ENCODE measurements around the gene GTPBP2. TPM values are rescaled to one million over a fixed set of nuclear protein-coding genes. Genes with fewer than 3 reads are reported as not detected.

The GTPBP2 gene
- total RNA-seq, 3 donors from 2014 or later, result 61.1 to 100 (median 82.1) TPM

- H3K36me3 ChIP-seq (ENCODE audit: low read depth), result no peaks in the 10 kb centered on the region
- no peak overlapping the region for H3K4me3 ChIP-seq
- intact Hi-C loops (cut with DNase I, micrococcal nuclease), result no loop called here
- no peaks in the 10 kb centered on the region for H3K9me3 ChIP-seq
- TF ChIP-seq, protein P1, sequence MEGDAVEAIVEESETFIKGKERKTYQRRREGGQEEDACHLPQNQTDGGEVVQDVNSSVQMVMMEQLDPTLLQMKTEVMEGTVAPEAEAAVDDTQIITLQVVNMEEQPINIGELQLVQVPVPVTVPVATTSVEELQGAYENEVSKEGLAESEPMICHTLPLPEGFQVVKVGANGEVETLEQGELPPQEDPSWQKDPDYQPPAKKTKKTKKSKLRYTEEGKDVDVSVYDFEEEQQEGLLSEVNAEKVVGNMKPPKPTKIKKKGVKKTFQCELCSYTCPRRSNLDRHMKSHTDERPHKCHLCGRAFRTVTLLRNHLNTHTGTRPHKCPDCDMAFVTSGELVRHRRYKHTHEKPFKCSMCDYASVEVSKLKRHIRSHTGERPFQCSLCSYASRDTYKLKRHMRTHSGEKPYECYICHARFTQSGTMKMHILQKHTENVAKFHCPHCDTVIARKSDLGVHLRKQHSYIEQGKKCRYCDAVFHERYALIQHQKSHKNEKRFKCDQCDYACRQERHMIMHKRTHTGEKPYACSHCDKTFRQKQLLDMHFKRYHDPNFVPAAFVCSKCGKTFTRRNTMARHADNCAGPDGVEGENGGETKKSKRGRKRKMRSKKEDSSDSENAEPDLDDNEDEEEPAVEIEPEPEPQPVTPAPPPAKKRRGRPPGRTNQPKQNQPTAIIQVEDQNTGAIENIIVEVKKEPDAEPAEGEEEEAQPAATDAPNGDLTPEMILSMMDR (IDR thresholded peaks at IDR 0.05), result no peak
- H3K4me1 ChIP-seq (ENCODE audit: low read depth), result no peaks in the 10 kb centered on the region
- no peak for DNase-seq
- no peak for ATAC-seq
These were observed 14.7 kb downstream of the GTPBP2 start for GRCh38 chr6:43614396-43614730.

- Histone ChIP-seq H3K9me3 (no peaks in the 10 kb centered on the region), H3K4me1 (ENCODE audit: low read depth) (no peaks in the 10 kb centered on the region), H3K36me3 (ENCODE audit: low read depth) (no peaks in the 10 kb centered on the region), H3K4me3 (no peak overlapping the region)
- no peak for DNase-seq
- TF ChIP-seq, protein P1 (IDR thresholded peaks at IDR 0.05), result no peak
- ATAC-seq, result no peak
- intact Hi-C loops (cut with DNase I, micrococcal nuclease), result no loop called here
These were observed 15.2 kb downstream of the GTPBP2 start for GRCh38 chr6:43613721-43614395.

DNA sequence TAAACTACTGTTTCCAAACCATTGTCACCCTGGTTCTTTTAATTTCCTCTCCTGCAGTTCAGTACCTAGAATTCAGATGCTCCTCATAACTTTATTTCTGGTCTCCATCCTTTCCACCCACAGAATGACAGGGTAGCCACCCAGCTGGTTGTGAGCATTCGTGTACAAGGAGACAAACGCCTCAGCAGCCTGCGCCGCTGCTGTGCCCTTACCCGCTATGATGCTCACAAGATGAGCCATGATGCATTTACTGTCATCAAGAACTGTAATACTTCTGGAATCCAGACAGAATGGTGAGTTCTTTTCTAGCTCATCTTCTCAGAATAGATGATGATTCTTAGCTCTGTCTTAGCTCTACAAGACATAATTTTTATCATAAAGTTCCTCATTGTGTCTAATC lies 18.6 kb downstream of the GTPBP2 start:
- DNase-seq (no peak), ATAC-seq (no peak)
- no peaks in the 10 kb centered on the region for H3K36me3 ChIP-seq (ENCODE audit: low read depth)
- TF ChIP-seq, protein P1 (IDR thresholded peaks at IDR 0.05), result no peak
- H3K4me1 ChIP-seq (ENCODE audit: low read depth), result no peaks in the 10 kb centered on the region
- intact Hi-C loops (cut with DNase I, micrococcal nuclease), result no loop called here
- no peak overlapping the region for H3K4me3 ChIP-seq
- H3K9me3 ChIP-seq, result no peaks in the 10 kb centered on the region

- Histone ChIP-seq H3K4me3 (no peak overlapping the region), H3K36me3 (ENCODE audit: low read depth) (no peaks in the 10 kb centered on the region), H3K4me1 (ENCODE audit: low read depth) (no peaks in the 10 kb centered on the region), H3K9me3 (no peaks in the 10 kb centered on the region)
- DNase-seq (no peak), ATAC-seq (no peak)
- intact Hi-C loops (cut with DNase I, micrococcal nuclease), result loop anchor here in 1 of 2 donors (10.0 kb wide), 1 partner anchor 65 kb away; no protein-coding TSS in a partner anchor
- TF ChIP-seq, protein P1 (IDR thresholded peaks at IDR 0.05), result no peak
These were observed 19.7 kb downstream of the GTPBP2 start for GRCh38 chr6:43609402-43609801.

GRCh38 chr6:43608807-43609206 lies 20.3 kb downstream of the GTPBP2 start:
- no peak for ATAC-seq

More at GRCh38 chr6:43608807-43609206, 20.3 kb downstream of the GTPBP2 start:
- DNase-seq, result no peak
- intact Hi-C loops (cut with DNase I, micrococcal nuclease), result loop anchor here in 1 of 2 donors (10.0 kb wide), 1 partner anchor 64 kb away; no protein-coding TSS in a partner anchor
- H3K36me3 ChIP-seq (ENCODE audit: low read depth), result no peaks in the 10 kb centered on the region
- H3K4me1 ChIP-seq (ENCODE audit: low read depth), result no peaks in the 10 kb centered on the region
- H3K9me3 ChIP-seq, result no peaks in the 10 kb centered on the region
- H3K4me3 ChIP-seq, result no peak overlapping the region
- TF ChIP-seq, protein P1 (IDR thresholded peaks at IDR 0.05), result no peak

All from mucosa of descending colon (tissue), 3 donors.